GM18498 (cell line): ENCODE measurements around the gene AFDN.
"Not testable (repeated sequence)": the region's sequence is repeated elsewhere in the genome, so short reads cannot be mapped to it uniquely, and the experiment has no call there.

ENCODE experiments used
- ATAC-seq: cut with Tn5 transposase; IDR thresholded peaks from one replicate; pipeline ENCODE4 v1.9.1; 2021; ENCODE audit warnings: mild to moderate bottlenecking, moderate library complexity; ENCODE audit not compliant: unreplicated experiment

The AFDN gene

DNA sequence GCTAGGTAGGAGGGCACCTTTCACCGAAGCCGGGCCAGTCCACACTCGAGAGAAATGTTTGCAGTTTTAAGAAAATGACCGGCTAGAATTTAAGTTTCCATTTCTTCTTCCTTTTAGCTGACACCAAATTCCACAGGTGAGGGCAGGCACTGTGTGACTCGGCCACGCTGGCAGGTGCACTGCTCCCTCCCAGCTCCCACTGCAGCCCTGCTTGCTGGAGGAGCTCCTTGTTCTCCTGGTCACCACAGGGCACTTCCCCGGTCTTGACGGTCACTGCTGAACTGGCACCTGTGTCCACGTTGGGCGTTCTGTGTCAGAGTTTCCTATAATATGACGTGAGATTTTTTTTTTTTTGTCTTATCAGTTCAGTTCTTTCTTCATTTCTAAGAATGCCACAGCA is 167.1 kb downstream of the AFDN start:
- no peak for ATAC-seq

DNA sequence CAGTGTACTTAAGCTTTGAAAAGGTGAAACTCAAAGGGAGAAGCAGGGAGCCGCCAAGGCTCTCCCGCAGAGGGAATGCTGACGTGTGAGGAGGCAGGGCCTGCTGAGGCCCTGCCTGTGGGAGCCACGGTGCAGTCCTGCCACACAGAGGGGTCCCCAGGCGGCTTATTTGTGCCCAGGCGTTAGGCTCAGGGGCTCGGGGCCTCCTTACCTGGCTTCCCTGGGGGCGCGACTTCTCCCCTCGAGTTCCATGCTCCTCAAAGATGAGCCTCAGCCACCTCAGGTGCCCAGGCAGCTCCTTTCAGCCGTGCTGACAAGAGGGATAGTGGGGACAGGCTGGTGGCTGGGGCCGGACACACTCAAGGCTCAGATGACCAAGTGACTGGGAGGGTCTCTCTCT is 168.6 kb downstream of the AFDN start:
- ATAC-seq, result no peak

DNA sequence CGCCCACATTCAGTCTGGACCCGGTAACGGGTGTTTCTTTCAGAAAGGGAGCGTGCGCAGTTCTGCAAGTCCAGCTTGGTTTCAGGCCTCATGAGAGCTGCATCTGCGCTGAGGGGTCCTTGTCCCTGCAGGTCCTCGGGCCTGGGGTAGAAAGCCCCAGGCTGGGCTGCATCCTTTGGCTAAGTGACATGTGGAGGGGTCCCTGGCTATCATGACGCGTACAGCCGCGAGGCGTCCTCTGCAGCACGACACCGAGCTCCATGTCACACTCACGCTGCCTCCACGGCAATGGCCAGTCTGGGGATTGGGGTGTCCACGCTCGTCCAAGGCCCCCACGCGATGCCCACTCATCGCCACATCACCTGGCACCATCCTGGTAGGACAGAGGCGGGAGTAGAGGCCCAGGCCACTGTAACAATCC is 169.0 kb downstream of the AFDN start:
- no peak for ATAC-seq

DNA sequence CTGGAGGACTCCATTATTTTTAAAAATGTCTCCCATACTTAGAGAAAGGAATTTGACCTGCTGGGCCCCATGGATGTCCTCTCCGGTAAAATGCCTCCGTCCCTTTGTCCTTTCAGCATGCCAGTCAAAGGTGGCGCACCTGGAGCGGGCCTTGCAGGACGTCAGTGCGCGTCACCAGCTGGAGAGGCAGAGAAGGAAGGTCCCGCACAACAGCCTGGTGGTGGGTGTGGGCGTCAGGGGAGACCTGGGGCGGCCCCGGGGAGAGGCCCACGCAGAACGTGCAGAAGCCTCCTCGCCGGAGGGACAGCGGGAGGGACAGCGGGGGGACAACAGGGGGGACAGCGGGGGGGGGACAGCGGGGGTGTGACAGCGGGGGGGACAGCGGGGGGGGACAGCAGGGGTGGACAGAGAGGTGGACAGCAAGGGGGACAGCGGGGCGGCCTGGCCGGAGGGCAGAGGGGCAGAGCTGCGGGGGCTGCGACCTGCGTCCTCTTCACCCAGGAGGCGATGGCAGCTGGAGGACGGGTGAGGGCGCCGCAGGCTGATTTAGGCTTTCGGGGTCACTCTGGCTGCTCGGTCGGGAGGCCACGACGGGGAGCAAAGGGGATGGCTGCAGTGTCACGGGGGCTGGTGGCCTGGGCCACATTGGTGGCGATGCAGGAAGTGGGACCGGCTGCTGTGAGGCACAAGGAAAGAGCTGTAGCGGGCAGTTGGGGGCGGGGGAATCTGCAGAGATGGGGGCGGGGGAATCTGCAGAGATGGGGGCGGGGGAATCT is 169.9 kb downstream of the AFDN start:
- ATAC-seq, result no peak

DNA sequence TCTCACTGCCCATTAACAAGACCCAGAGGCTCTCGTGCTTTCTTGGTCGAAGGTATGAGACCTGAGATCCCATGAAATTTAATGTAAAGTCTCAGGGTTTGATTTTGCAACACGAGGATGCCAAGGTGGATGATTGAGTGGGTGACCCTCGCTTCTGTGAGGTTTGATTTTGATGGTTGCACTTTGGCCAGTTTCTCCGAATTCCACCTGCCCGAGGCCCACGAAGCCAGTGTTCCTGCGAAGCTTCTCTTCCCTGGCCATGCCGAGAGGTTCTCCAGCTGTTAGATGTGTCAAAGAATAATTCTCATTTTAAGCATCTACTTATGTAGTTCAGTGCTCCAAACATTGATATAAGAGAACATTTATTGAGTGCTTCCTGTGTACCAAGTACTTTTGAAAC is 170.9 kb downstream of the AFDN start, which contains the start of gene KIF25:
KIF25 (plus strand) TSS at position 30 of the 400 bp plus-strand sequence. CDS start 31,915 bp downstream, outside the sequence.
- no peak for ATAC-seq

DNA sequence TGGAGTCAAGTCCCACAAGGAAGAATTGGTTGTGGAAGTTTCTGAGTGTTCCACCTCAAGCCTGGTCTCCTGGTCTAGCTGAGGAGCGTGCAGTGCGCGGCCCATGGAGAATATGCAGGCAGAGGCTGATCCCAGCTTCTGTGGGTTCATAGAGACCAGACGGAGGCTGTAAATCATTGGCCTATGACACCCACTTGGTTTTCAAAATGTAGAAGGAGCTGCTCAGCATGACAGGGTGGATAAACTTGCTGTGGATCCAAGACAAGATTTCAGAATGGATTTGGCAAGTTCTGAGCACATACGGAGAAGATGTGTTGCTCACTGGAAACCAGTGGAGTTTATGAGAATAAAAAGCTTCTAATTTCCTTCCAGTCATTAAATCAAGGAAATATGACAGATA is 171.5 kb downstream of the AFDN start:
- ATAC-seq, result no peak

DNA sequence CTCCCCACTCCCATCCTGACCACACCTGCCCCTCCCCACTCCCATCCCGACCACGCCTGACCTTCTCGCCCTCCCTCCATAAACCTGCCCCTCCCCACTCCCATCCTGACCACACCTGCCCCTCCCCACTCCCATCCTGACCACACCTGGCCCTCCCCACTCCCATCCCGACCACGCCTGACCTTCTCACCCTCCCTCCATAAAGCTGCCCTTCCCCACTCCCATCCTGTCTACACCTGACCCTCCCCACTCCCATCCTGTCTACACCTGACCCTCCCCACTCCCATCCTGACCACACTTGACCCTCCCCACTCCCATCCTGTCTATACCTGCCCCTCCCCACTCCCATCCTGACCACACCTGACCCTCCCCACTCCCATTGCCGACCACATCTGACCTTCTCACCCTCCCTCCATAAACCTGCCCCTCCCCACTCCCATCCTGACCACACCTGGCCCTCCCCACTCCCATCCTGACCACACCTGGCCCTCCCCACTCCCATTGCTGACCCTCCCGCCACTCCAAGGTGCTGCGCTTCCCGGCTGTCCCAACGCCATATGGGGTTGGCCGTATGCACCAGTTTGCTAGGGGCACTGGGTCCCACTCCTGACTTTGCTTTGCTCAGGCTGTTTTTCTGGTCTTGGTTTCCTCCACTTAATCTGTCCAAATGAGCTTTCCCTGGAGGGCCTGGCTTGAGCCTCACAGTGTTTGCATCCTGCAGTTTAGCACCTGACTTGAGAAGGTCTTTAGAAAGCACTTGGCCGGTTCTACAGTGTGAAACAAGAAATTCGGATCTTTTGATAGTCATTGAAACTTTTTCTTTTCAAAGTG is 173.7 kb downstream of the AFDN start:
- ATAC-seq, result no peak

DNA sequence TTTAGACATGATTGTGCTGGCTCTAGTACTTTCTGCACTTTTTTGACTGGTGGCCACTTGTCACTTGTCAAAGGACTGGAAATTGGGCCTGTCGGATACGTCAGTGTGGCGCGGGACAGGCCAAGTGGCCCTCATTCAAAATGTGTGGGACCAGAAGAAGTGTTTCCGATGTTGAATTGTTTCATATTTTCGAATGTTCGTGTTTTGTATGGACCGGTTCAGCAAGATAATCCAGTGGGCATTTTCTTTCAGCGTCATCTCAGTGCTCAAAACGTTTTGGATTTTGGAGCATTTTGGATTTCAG is 174.3 kb downstream of the AFDN start:
- ATAC-seq, result no peak

DNA sequence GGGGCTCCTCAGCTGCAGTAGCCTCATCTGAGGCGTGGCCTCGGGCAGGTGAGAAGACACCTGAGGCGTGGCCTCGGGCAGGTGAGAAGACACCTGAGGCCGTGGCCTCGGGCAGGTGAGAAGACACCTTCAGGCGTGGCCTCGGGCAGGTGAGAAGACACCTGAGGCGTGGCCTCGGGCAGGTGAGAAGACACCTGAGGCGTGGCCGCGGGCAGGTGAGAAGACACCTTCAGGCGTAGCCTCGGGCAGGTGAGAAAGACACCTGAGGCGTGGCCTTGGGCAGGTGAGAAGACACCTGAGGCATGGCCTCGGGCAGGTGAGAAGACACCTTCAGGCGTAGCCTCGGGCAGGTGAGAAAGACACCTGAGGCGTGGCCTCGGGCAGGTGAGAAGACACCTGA is 174.8 kb downstream of the AFDN start:
- ATAC-seq, result not testable (repeated sequence)

DNA sequence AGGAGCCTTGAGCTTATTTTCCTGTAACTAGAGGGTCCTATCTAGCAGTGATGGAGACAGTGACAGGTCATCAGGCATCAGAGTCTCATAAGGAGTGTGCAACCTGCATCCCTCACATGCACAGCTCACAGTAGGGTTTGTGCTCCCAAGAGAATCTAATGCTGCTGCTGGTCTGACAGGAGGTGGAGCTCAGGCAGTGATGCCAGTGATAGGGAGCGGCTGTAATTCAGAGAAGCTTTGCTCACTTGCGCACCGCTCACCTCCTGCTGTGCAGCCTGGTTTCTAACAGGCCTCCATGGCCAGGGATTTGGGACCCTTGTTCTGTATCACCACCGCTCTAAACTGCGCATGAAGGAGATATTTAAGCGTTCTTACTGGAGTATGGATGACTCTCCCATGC is 176.1 kb downstream of the AFDN start:
- ATAC-seq, result no peak

DNA sequence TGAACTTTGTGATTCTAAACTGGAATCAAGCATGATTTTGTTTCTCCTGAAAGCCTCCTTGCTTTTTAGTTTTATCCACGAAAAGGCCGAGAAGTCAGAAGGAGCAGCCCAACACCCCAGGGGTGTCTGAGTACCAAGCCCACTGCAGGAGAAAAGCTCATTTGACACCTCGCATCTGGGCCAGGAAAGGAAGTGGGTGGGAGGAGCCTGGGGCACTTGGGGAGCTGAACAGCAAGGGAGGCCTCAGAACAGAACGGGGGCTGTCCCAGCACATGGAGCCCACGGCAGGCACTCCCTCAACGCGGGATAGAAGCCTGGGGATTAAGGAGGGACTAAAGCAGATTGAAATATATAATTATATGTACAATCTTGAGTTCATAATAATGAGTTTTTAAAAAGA is 177.3 kb downstream of the AFDN start:
- ATAC-seq, result no peak

DNA sequence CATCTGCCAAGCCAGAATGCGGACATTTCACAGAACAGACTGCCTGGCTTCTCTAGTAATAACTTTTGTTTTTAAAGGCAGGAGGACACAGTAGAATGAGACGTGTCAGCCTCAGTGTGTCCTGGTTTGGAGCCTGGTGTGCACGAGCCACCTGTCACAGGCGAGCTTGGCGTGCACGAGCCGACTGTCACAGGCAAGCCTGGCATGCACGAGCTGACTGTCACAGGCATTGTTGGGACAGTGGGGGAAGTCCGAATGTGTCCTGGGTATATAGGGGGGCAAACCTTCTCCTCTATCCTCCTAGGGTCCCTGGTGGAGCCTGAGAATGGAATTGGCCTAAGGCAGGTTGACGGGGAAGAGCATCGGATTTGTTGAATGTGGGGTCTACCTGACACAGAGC is 178.2 kb downstream of the AFDN start:
- no peak for ATAC-seq

DNA sequence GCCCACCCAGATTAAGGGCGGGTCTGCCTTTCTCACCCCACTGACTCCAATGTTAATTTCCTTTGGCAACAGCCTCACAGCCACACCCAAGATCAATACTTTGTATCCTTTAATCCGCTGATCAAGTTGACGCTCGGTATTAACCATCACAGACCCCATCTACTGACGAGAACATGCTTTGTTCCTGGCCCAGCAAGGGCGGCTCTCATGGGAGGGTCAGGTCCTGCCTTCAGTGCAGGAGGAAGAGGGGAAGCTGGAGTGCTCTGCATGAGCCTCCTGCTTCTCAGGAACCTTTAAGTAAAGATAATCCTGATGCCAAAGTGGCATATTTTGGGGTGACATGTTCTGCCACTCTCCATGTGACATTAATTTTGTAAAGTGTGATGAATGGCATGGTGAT is 179.1 kb downstream of the AFDN start:
- ATAC-seq, result no peak

DNA sequence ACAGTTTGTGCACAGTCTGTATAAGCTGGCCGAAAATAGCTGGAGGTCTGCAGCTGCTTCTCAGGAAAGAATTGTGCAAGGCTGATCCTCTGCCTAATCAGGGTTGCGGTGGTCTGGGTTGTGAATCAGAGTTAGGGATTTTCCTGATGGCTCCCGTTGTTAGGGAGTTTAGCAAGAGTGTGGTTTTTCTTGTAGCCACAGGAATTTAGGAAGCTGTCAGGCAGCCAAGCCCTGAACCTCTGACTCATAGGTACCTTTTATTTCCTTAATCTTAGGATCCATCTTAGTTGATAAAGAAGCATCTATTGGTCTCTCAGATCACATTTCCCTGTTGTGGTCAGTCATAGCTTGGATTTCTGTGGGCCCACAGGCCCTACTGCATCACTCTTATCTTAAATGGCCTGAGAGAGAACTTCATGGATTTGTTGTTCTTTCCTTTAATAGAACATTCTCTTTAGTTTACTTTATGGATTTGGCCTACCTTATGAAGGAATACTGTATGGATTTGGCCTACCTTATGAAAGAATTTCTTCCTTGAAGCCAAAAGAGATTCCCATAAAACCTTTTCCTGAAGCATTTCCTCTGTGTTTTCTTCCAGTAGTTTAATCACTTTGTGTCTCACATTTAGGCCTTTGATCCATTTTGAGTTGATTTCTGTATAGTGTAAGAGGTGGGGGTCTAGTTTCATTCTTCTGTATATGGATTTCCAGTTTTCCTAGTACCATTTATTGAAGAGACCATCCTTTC is 181.1 kb downstream of the AFDN start:
- no peak for ATAC-seq

DNA sequence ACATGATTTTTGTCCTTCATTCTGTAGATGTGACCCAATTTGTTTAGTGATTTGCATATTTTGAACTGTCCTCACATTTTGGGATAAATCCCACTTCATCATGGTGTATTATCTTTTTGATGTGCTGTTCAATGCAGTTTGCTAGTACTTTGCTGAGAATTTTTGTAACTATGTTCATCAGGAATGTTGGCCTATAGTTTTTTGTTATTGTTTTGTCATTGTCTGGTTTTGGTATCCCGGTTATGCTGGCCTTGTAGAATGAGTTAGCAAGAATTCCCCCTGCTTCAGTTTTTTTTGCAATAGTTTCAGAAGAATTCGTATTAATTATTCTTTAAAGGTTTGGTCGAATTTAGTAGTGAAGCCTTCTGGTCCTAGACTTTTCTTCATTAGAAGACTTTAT is 182.6 kb downstream of the AFDN start:
- no peak for ATAC-seq

DNA sequence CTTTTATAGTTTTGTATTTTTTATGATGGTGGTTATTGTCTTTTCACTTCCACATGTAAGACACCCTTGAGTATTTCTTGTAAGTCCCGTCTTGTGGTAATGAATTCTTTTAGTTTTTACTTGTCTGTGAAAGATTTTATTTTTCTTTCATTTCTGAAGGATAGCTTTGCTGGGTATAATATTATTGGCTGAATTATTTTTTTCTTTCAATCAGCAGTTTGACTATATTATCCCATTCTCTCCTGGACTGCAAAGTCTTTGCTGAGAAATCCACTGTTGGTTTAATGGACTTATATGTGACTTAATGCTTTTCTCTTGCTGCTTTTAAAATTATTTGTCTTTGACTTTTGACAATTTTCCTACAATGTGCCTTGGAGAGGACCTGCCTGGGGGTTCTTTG is 184.6 kb downstream of the AFDN start:
- ATAC-seq, result no peak

DNA sequence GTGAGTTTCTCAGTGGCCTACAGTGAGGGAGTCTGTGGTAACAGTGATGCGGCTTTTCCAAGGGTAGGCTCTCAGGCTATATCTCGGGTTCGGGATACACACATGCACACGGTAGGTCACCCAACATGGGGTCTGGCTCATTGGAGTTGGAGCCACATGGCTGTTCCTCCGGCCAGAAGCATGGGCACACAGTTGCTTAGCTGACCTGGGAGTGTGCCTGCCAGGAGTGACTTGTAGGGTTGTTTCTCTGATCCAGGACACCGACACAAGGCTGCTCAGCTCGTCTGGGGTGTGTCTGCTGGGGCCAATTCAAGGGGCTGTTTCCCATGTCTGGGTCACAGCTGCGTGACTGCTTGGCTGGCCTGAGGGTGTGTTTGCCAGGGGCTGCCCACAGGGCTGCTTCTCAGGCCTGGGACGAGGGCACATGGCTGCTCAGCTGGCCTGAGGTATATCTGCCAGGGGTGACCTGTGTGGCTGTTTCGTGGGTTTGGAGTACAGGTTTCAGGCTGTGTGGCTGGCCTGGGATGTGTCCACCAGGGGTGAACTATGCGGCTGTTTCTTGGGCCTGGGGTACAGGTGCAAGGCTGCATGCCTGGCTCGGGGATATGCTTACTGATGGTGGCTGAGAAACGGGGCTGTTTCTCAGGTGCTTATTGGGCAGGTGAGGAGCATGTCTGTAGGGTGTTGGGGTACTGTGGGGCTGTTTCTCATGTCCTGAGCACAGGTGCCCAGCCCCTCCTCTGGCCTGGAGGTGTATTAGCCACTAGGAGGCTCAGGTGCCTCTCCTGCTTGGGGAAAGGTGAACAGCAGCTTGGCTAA is 185.9 kb downstream of the AFDN start:
- ATAC-seq, result no peak

DNA sequence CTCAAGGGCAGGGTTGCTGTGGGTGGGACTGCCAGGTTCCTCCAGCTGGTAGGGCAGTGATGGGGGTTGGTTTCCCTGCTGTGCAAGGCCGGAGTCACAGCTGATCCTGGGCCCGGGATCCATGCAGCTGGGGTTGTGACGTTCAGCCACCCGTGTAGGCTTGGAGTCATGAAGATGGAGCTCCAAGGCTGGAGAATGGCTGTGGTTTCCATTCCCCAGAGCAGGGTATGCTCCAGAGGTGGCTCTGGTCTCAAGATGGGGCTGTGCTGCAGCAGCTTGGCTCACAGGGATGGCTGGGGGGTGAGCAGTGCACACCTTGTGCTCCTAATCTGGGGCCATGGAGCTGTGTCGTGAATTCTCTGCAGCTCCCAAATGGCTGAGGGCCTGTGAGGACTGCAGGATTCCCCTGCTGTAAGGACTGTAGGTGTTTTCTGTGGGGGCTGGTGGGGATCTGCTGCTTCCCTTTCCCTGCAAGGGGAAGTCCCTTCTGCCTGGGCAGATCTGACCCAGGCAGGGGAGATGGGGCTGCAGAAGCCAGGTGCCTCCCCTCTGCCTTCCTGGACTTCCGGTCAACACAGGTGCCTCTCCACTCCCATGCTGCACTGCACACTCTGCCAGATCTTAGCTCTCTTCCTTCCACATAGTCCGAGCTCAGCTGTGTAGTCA is 186.7 kb downstream of the AFDN start:
- ATAC-seq, result no peak

DNA sequence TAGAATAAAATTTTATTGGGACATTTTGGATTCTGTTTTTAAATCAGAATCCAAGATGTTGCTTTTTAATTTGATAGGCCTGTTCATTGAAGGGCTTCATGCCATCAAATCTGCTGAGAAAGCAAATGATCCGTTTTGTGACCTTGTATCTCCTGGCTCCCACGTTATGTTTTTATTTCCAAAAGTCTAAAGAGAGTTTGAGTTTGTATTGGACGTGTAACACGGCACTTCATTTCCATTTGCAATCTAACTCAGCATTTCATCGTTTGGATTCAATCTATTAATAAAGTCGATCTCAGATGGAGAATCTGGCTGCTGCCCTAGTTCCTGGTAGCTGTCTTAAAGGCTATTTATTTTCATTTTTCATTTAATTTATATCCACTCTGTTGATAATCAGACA is 187.7 kb downstream of the AFDN start:
- no peak for ATAC-seq

DNA sequence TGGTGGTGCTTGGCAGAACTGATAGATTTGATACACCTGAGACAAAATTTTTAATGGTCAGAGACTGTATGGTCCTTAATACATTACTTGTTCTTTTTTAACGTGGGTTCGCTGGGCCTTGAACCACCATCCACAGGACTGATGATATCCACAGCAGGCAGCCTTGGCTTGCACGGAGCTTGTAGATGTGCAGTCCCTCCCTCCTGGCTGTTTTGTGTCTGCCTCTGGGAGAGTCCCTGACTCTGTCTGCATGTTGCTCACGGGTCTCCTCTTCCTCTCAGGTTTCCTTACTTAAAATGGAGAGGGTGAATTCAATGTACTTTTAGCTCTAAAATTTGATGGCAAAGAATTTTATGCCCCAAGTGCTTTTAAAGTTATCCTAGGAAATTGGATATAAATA is 188.3 kb downstream of the AFDN start:
- ATAC-seq, result no peak
